HG02884 (cell line): ENCODE results near the gene SNCA.

Experiments
- ATAC-seq: cut with Tn5 transposase; IDR thresholded peaks from one replicate; pipeline ENCODE4 v1.9.1; 2021; ENCODE audit warnings: mild to moderate bottlenecking, moderate library complexity; ENCODE audit not compliant: unreplicated experiment

Gene SNCA

GRCh38 chr4:89757154-89757719, 79.7 kb downstream of the SNCA start:
- no peak for ATAC-seq

DNA sequence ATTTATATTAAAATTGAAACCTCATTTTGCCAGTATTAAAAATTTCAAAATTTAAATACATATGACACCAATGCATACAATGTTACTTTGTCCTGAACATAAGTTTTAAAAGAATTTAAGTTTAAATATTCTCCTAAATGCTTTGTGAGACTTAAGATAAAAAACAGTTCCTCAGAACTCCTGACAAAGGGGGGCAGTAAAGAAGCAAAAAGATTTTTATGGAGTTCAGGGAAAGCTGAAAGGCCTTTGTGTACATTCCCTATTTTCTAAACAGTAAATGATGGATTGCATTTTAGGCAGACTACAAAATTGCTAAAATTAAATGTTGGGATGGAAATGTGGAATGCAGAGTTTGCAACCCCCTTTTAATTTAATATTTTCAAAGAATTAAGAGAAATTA, 81.7 kb downstream of the SNCA start:
- ATAC-seq = no peak

GRCh38 chr4:89754531-89754930, 82.4 kb downstream of the SNCA start:
- ATAC-seq = no peak

GRCh38 chr4:89753601-89754066, 83.3 kb downstream of the SNCA start:
- no peak for ATAC-seq

- ATAC-seq = no peak
These were observed 83.9 kb downstream of the SNCA start for GRCh38 chr4:89752932-89753598.

DNA sequence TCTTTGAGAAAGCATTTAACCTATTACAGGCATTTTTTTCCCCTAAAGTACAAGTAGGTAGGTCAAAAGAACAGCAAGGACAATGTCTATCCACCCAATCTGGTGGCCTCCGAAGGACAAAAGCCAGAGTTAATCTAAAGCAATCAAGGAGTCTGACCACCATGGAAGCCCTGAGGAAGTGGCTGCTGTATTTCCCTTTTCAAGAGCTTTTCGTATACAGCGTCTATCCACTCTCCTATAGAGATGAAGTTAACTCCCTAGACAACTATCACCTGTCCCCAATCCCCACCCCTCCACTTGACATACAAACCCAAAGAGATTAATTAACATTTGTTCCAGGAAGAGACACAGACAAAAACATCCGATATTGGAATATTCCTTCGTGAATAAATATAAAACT, 85.5 kb downstream of the SNCA start:
- ATAC-seq = no peak

GRCh38 chr4:89746377-89746776, 90.6 kb downstream of the SNCA start:
- no peak for ATAC-seq

DNA sequence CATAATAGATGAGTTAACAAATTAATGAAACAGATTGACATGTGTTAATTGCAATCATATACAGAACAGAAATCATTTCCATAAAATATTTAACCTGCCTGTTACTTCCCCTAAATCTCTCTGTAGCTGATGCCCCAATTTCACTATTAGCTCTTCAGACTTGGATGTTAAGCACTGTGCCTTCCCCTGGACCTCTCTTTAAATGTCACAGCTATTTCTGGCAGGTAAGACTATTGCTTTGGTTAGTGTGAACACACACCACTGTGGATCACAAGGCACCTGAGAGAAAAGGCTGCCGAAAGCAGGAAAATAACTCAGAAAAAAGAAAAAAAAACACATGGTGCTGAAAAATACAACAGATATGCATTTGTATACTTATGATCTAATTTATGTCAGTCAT, 91.3 kb downstream of the SNCA start:
- ATAC-seq = no peak

GRCh38 chr4:89744914-89745313, 92.0 kb downstream of the SNCA start:
- no peak for ATAC-seq

GRCh38 chr4:89741768-89742167, 95.2 kb downstream of the SNCA start:
- ATAC-seq = no peak

DNA sequence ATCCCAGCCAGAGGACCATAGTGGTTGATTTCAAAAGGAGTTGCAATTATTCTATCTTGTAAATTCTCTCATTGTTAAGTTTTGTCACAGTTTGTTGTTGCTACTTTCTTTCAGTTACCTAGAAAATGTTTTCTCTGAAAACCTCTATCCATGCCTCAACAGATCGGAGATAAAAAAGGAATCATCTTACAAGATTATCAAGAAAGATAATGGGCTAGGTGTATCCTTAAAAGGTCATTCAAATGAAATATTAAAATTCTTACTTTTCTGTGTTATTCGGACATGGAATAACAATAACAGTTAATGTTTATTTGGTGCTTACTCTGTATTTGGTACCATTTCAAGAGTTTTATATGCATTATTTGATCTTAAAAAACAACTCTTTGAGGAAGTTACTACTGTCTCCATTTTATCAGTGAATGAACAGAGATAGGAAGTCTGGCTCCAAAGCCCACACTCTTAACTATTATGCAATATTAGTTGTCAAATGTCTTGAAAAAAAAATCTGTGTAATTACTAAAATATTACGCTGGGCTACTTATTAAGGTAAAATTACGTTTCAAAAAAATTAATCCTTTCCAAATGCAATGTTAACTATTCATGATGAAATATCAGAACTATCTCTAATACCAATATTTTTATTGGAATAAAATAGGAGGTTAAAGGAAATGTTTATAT, 97.5 kb downstream of the SNCA start:
- no peak for ATAC-seq

DNA sequence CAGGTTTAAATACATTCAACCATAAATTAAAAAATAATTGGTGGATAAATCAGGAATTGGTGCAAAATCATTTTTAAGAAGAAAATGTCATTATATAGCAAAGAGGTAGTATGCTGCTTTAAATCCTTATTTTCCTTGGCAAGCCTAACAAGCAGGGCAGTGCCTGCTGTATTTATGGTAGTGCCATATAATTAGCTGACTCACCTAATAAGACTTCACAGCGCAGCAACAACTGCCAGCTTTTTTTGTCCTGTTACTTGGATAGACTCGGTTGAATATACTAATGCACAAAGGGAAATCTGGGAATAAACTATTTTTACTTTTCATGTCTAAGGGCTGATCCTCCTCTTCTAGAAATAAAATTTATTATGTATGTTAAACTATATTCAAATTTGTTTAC, 99.1 kb downstream of the SNCA start:
- no peak for ATAC-seq

GRCh38 chr4:89733946-89734345, 103.0 kb downstream of the SNCA start:
- no peak for ATAC-seq

DNA sequence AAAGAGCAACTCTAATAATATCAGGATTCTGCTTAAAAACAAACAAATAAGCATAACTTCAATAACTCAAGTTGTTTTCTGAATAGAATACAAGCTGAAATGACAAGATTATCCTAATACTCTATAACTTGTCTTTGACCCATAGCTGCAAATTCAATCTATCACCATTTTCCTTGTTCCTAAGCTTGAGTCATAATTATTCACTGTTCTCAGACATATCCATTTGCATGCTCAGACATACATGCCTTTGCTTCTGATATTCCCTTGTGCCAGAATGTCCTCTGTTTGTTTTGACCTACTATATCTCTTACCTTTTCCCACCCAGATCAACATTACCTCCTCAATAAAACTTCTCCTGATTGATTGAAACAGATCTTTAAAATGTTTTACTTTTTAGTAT, 109.7 kb downstream of the SNCA start:
- no peak for ATAC-seq

DNA sequence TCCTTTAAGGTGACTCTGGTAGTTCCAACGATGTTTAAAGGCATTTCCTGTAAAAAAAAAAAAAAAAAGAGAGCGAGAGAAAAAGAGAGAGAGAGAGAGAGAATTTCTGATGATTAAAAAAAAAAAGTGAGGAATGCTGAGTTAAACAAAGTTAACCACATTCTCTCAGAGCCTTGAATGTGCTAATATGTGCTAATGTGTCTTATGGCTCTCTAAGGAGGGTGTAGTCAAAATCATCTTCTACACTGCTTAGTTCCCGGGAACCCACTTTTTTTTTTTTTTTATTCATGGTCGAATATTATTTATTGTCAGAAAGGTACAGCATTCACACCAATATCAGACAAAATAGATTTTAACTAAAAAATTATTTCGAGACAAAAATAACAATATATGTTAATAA, 111.7 kb downstream of the SNCA start:
- no peak for ATAC-seq

- no peak for ATAC-seq
These were observed 112.2 kb downstream of the SNCA start for GRCh38 chr4:89724716-89725115.

- no peak for ATAC-seq
These were observed 113.9 kb downstream of the SNCA start for GRCh38 chr4:89723096-89723495.

DNA sequence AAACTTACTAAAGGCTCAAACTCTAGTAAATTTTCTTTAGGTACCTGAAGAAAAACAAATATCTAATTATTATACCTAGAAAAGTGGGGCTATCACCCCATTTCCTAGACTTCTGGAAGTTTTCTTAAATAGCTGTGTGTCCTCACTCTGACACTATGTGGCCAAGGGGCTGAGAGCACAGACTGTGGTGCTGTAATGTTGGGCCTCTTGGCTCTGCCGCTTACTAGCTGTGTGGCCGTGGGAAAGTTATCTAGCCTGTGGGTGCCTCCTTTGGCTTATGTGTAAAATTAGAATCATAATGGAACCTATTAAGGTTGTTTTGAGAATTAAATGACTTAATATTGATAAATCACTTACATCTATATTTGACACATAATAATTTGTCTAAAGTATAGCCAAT, 114.4 kb downstream of the SNCA start:
- no peak for ATAC-seq

- no peak for ATAC-seq
These were observed 116.0 kb downstream of the SNCA start for GRCh38 chr4:89720981-89721380.

- ATAC-seq = no peak
These were observed 117.3 kb downstream of the SNCA start for GRCh38 chr4:89719536-89720090.

DNA sequence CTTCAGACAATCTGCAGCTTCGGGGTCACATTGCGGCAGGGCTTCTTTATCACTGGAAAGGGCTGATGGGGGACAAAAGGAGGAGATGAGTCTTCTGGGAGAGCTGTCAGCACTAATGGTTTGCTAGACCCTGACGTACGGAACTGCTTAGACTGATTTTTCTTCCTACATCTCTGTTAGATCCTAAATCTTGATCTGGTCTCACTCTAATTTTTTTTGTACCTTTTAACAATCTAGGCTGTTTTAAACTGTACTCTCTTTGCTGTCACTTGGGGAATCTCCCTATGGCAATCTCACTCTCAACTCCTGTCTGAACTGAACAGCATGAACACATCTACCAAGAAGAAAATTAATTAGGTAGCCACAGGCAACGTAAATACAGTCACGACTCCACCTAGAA, 120.1 kb downstream of the SNCA start:
- no peak for ATAC-seq

DNA sequence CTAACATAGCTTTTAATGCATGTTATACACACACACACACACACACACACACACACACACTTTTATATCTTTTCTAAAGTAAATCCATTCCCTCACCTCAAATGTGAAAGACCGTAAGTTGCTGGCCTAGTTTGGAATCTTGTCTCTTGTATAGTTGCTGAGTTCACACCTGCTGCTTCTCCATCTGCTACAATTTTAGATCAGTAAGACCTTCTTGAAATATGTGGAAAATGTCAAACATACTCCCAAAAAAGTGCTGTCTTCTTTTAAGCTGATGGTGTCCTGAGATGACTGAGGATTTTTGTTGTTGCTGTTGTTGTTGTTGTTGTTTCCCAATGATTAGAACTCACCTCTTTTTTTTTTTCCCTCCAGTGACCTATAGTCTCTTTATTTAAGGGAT, 121.3 kb downstream of the SNCA start:
- no peak for ATAC-seq
